NCI-H446 (cell line): ENCODE measurements around the gene TXNDC8.
A peak's percentile ranks its signal among the peaks of the same experiment; 100 is the strongest.
"Not testable (repeated sequence)": the region's sequence is repeated elsewhere in the genome, so short reads cannot be mapped to it uniquely, and the experiment has no call there.

Experiments
- DNase-seq, 2 experiments: peaks; one replicate each; lab custom pipeline; 2025; lab: John Stamatoyannopoulos, UW

The TXNDC8 gene

GRCh38 chr9:110327716-110328115, 9.9 kb downstream of the TXNDC8 start:
- no peak for DNase-seq

GRCh38 chr9:110323818-110324217, 13.8 kb downstream of the TXNDC8 start:
- no peak for DNase-seq

GRCh38 chr9:110320651-110321445, 16.8 kb downstream of the TXNDC8 start:
- no peak for DNase-seq

GRCh38 chr9:110319781-110320492, 17.7 kb downstream of the TXNDC8 start:
- DNase-seq, result no peak

GRCh38 chr9:110317911-110318310, 19.8 kb downstream of the TXNDC8 start:
- no peak for DNase-seq

- DNase-seq, result no peak
Measured at GRCh38 chr9:110316261-110317075, 21.2 kb downstream of the TXNDC8 start.

- not testable (repeated sequence) for DNase-seq
Measured at GRCh38 chr9:110311978-110312377, 25.7 kb downstream of the TXNDC8 start.

GRCh38 chr9:110309681-110310080, 28.0 kb downstream of the TXNDC8 start:
- DNase-seq, result no peak

- no peak for DNase-seq
Measured at GRCh38 chr9:110308633-110309038, 29.0 kb downstream of the TXNDC8 start.

- DNase-seq, result no peak
Measured at GRCh38 chr9:110307191-110307590, 30.5 kb downstream of the TXNDC8 start.

- no peak for DNase-seq
Measured at GRCh38 chr9:110303133-110303532, 34.5 kb downstream of the TXNDC8 start.

- no peak for DNase-seq
Measured at GRCh38 chr9:110298043-110298605, 39.5 kb downstream of the TXNDC8 start.

GRCh38 chr9:110293248-110293647, 44.4 kb downstream of the TXNDC8 start:
- DNase-seq, result no peak

GRCh38 chr9:110291921-110292557, 45.6 kb downstream of the TXNDC8 start:
- no peak for DNase-seq

GRCh38 chr9:110290001-110290400, 47.7 kb downstream of the TXNDC8 start:
- no peak for DNase-seq

- DNase-seq, result no peak
Measured at GRCh38 chr9:110288503-110288902, 49.2 kb downstream of the TXNDC8 start.

GRCh38 chr9:110287289-110287680, 50.4 kb downstream of the TXNDC8 start:
- no peak for DNase-seq

- DNase-seq, result no peak
Measured at GRCh38 chr9:110284211-110284844, 53.3 kb downstream of the TXNDC8 start.

- DNase-seq, result peak; percentile 4 to 22
Measured at GRCh38 chr9:110283751-110284150, 53.9 kb downstream of the TXNDC8 start.

GRCh38 chr9:110282739-110283081, 55.0 kb downstream of the TXNDC8 start:
- DNase-seq, result no peak

GRCh38 chr9:110282018-110282738, 55.5 kb downstream of the TXNDC8 start:
- DNase-seq, result no peak
